Retinal pigment epithelial cell (primary cell): Measurements from ENCODE around the gene RASIP1.
"Not testable (repeated sequence)": the region's sequence is repeated elsewhere in the genome, so short reads cannot be mapped to it uniquely, and the experiment has no call there.

Experiments
- DNase-seq: peaks from one replicate; pipeline ENCODE4 v3.0.0-alpha.2; 2010; ENCODE audit warnings: low read depth
- H3K4me3 ChIP-seq: 2 replicates; pipeline ENCODE4 v1.5.1; 2011; ENCODE audit warnings: mild to moderate bottlenecking, low read length, control low read depth, moderate library complexity
- CTCF ChIP-seq: conservative IDR thresholded peaks from 2 replicates; pipeline ENCODE4 v1.5.1; 2011; ENCODE audit warnings: low read depth, low read length, control low read depth, inconsistent platforms

The RASIP1 gene

GRCh38 chr19:48740164-48740972, at the start of gene RASIP1:
Gene RASIP1, minus strand, starts transcription at chr19:48740610. Its CDS starts 328 bp downstream, at chr19:48740282.
- no peak for TF ChIP-seq CTCF
- DNase-seq: no peak
- H3K4me3 ChIP-seq: no peak within 1 kb of the TSS

GRCh38 chr19:48787331-48787730, 46.9 kb upstream of the RASIP1 start:
- H3K4me3 ChIP-seq, DNase-seq: not testable (repeated sequence)

- not testable (repeated sequence) for H3K4me3 ChIP-seq, DNase-seq
These were observed 46.0 kb upstream of the RASIP1 start for GRCh38 chr19:48786422-48786821.

GRCh38 chr19:48784527-48784926, 44.1 kb upstream of the RASIP1 start:
- DNase-seq: no peak
- TF ChIP-seq CTCF: no peak
- H3K4me3 ChIP-seq: no peak overlapping the region

GRCh38 chr19:48780631-48781391, 40.4 kb upstream of the RASIP1 start:
- no peak for DNase-seq
- TF ChIP-seq CTCF: no peak
- no peak overlapping the region for H3K4me3 ChIP-seq

GRCh38 chr19:48779636-48780035, 39.2 kb upstream of the RASIP1 start:
- no peak for DNase-seq
- TF ChIP-seq CTCF: no peak
- H3K4me3 ChIP-seq: no peak overlapping the region

- no peak overlapping the region for H3K4me3 ChIP-seq
- no peak for TF ChIP-seq CTCF
- no peak for DNase-seq
These were observed 37.3 kb upstream of the RASIP1 start for GRCh38 chr19:48777720-48778119.

- no peak for TF ChIP-seq CTCF
- no peak for DNase-seq
- H3K4me3 ChIP-seq: no peak overlapping the region
These were observed 36.7 kb upstream of the RASIP1 start for GRCh38 chr19:48777139-48777538.
